Measurements from ENCODE around the gene RPL29.

Gene RPL29

GRCh38 chr3:52026041-52026440 is 30.3 kb upstream of the RPL29 start:
- DNase-seq (ENCODE audit: low read depth, low spot score) = no peak

- no peak for DNase-seq (ENCODE audit: low read depth, low spot score)
These were observed 29.8 kb upstream of the RPL29 start for GRCh38 chr3:52025453-52025852.

- DNase-seq (ENCODE audit: low read depth, low spot score) = no peak
These were observed 29.2 kb upstream of the RPL29 start for GRCh38 chr3:52024765-52025452.

GRCh38 chr3:52023860-52024764 is 28.4 kb upstream of the RPL29 start:
- no peak for DNase-seq (ENCODE audit: low read depth, low spot score)

GRCh38 chr3:52023101-52023770 is 27.5 kb upstream of the RPL29 start:
- no peak for DNase-seq (ENCODE audit: low read depth, low spot score)

GRCh38 chr3:52022323-52023100 is 26.8 kb upstream of the RPL29 start:
- peak; percentile 44 for DNase-seq (ENCODE audit: low read depth, low spot score)

GRCh38 chr3:52021489-52022268 is 26.0 kb upstream of the RPL29 start:
- DNase-seq (ENCODE audit: low read depth, low spot score) = no peak

- no peak for DNase-seq (ENCODE audit: low read depth, low spot score)
These were observed 25.1 kb upstream of the RPL29 start for GRCh38 chr3:52020796-52021195.

GRCh38 chr3:52019352-52020080 is 23.8 kb upstream of the RPL29 start:
- no peak for DNase-seq (ENCODE audit: low read depth, low spot score)

GRCh38 chr3:52018319-52019000 is 22.8 kb upstream of the RPL29 start:
- DNase-seq (ENCODE audit: low read depth, low spot score) = no peak

- DNase-seq (ENCODE audit: low read depth, low spot score) = no peak
These were observed 21.9 kb upstream of the RPL29 start for GRCh38 chr3:52017586-52017985.

GRCh38 chr3:52015438-52016228 is 19.9 kb upstream of the RPL29 start:
- no peak for DNase-seq (ENCODE audit: low read depth, low spot score)

- DNase-seq (ENCODE audit: low read depth, low spot score) = no peak
These were observed 18.9 kb upstream of the RPL29 start for GRCh38 chr3:52014613-52015012.

- no peak for DNase-seq (ENCODE audit: low read depth, low spot score)
These were observed 18.3 kb upstream of the RPL29 start for GRCh38 chr3:52013802-52014598.

- no peak for DNase-seq (ENCODE audit: low read depth, low spot score)
These were observed 17.0 kb upstream of the RPL29 start for GRCh38 chr3:52012699-52013098.

GRCh38 chr3:52010431-52010830 is 14.7 kb upstream of the RPL29 start:
- DNase-seq (ENCODE audit: low read depth, low spot score) = no peak

GRCh38 chr3:52007291-52007690 is 11.6 kb upstream of the RPL29 start:
- DNase-seq (ENCODE audit: low read depth, low spot score) = no peak

GRCh38 chr3:52006820-52007133 is 11.1 kb upstream of the RPL29 start:
- no peak for DNase-seq (ENCODE audit: low read depth, low spot score)
